Measurements from ENCODE around the gene MTHFS. TPM values are rescaled to one million over a fixed set of nuclear protein-coding genes. Genes with fewer than 3 reads are reported as not detected.

Gene MTHFS
- total and polyA plus RNA-seq, 2 donors (not counting 1 experiment from before 2014, with no cell fraction given), result 9.5 to 21.6 TPM

GRCh38 chr15:79896131-79896633 is 632 bp downstream of the MTHFS start:
- peak overlapping the region; percentile 89 for H3K4me2 ChIP-seq (ENCODE audit: extremely low read depth, insufficient read depth, low read length)
- DNase-seq (ENCODE audit: low read depth in 2 of 2), result no peak
- peak overlapping the region; percentile 85 for H3K27ac ChIP-seq (ENCODE audit: insufficient read depth, low read length)

GRCh38 chr15:79887054-79887930 is 9.5 kb downstream of the MTHFS start:
- Histone ChIP-seq H3K36me3 (ENCODE audit: control insufficient read depth, insufficient read depth, low read length) (no peaks in the 10 kb centered on the region), H3K27me3 (ENCODE audit: control insufficient read depth, insufficient read depth, low read length) (no peaks in the 10 kb centered on the region), H3K79me2 (ENCODE audit: control insufficient read depth, insufficient read depth, low read length) (no peaks in the 10 kb centered on the region), H4K20me1 (ENCODE audit: control insufficient read depth, extremely low read depth, insufficient read depth, low read length) (no peaks in the 10 kb centered on the region), H3K27ac (ENCODE audit: insufficient read depth, low read length) (no peak overlapping the region), H3K4me3 (replicated peaks in 1 of 4; ENCODE audit: control extremely low read depth in 1 of 4, insufficient read depth in 1 of 4, low read depth in 3 of 4, low read length in 4 of 4) (no peak overlapping the region), H3K4me2 (ENCODE audit: extremely low read depth, insufficient read depth, low read length) (no peak overlapping the region), H3K9me3 (ENCODE audit: control insufficient read depth, insufficient read depth, low read depth, low read length) (no peaks in the 10 kb centered on the region), H2AFZ (ENCODE audit: low read length) (no peak overlapping the region), H3K4me1 (ENCODE audit: control insufficient read depth, extremely low read depth, insufficient read depth, low read length) (no peaks in the 10 kb centered on the region), H3K9ac (ENCODE audit: insufficient read depth, low read length) (no peak overlapping the region)
- peak in 1 of 2 donors; percentile 34 for DNase-seq (ENCODE audit: low read depth in 2 of 2)
- TF ChIP-seq, protein P1, sequence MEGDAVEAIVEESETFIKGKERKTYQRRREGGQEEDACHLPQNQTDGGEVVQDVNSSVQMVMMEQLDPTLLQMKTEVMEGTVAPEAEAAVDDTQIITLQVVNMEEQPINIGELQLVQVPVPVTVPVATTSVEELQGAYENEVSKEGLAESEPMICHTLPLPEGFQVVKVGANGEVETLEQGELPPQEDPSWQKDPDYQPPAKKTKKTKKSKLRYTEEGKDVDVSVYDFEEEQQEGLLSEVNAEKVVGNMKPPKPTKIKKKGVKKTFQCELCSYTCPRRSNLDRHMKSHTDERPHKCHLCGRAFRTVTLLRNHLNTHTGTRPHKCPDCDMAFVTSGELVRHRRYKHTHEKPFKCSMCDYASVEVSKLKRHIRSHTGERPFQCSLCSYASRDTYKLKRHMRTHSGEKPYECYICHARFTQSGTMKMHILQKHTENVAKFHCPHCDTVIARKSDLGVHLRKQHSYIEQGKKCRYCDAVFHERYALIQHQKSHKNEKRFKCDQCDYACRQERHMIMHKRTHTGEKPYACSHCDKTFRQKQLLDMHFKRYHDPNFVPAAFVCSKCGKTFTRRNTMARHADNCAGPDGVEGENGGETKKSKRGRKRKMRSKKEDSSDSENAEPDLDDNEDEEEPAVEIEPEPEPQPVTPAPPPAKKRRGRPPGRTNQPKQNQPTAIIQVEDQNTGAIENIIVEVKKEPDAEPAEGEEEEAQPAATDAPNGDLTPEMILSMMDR (conservative IDR thresholded peaks at IDR 0.05 in 1 of 2, IDR thresholded peaks at IDR 0.05 in 1 of 2; ENCODE audit: low read depth in 1 of 2, low read length in 2 of 2), result no peak
- TF ChIP-seq EZH2 (IDR thresholded peaks at IDR 0.05; ENCODE audit: low read length, missing control alignments), result no peak

More at GRCh38 chr15:79896131-79896633, 632 bp downstream of the MTHFS start:
- TF ChIP-seq, protein P1 (conservative IDR thresholded peaks at IDR 0.05 in 1 of 2, IDR thresholded peaks at IDR 0.05 in 1 of 2; ENCODE audit: low read depth in 1 of 2, low read length in 2 of 2), result no peak
- TF ChIP-seq EZH2 (IDR thresholded peaks at IDR 0.05; ENCODE audit: low read length, missing control alignments), result no peak
- peak overlapping the region; percentile 95 for H2AFZ ChIP-seq (ENCODE audit: low read length)
- no peaks in the 10 kb centered on the region for H3K27me3 ChIP-seq (ENCODE audit: control insufficient read depth, insufficient read depth, low read length)
- H3K4me3 ChIP-seq (replicated peaks in 1 of 4; ENCODE audit: control extremely low read depth in 1 of 4, insufficient read depth in 1 of 4, low read depth in 3 of 4, low read length in 4 of 4), result peak overlapping the region; percentile 62 to 72 (median 68)
- no peaks in the 10 kb centered on the region for H3K9me3 ChIP-seq (ENCODE audit: control insufficient read depth, insufficient read depth, low read depth, low read length)
- H4K20me1 ChIP-seq (ENCODE audit: control insufficient read depth, extremely low read depth, insufficient read depth, low read length), result no peaks in the 10 kb centered on the region
- H3K79me2 ChIP-seq (ENCODE audit: control insufficient read depth, insufficient read depth, low read length), result no peaks in the 10 kb centered on the region
- H3K4me1 ChIP-seq (ENCODE audit: control insufficient read depth, extremely low read depth, insufficient read depth, low read length), result peaks cover 10% of the 10 kb centered on the region
- no peaks in the 10 kb centered on the region for H3K36me3 ChIP-seq (ENCODE audit: control insufficient read depth, insufficient read depth, low read length)
- peak overlapping the region; percentile 87 for H3K9ac ChIP-seq (ENCODE audit: insufficient read depth, low read length)

DNA sequence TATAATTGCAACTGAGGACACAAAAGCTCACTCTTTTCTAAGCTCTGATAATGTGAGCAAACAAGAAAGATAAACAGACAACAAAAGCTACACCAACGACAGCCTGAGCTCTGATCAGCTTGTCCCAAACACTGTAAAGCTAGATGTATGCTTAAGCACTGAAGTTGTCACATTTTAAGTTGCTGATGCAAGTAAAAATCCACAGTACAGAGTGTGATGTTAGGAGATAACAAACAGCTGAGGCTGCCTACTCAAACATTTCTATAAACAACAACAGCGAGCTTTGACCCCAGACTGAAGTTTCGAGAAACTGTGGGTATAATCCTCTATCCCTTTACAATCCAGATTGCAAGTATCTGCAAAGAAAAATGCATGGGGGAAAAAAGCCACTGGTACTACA is 10.7 kb downstream of the MTHFS start:
- Histone ChIP-seq H3K79me2 (ENCODE audit: control insufficient read depth, insufficient read depth, low read length) (no peaks in the 10 kb centered on the region), H3K27ac (ENCODE audit: insufficient read depth, low read length) (no peak overlapping the region), H3K9ac (ENCODE audit: insufficient read depth, low read length) (no peak overlapping the region), H3K9me3 (ENCODE audit: control insufficient read depth, insufficient read depth, low read depth, low read length) (no peaks in the 10 kb centered on the region), H3K36me3 (ENCODE audit: control insufficient read depth, insufficient read depth, low read length) (no peaks in the 10 kb centered on the region), H3K27me3 (ENCODE audit: control insufficient read depth, insufficient read depth, low read length) (no peaks in the 10 kb centered on the region), H3K4me2 (ENCODE audit: extremely low read depth, insufficient read depth, low read length) (no peak overlapping the region), H2AFZ (ENCODE audit: low read length) (no peak overlapping the region), H4K20me1 (ENCODE audit: control insufficient read depth, extremely low read depth, insufficient read depth, low read length) (no peaks in the 10 kb centered on the region), H3K4me1 (ENCODE audit: control insufficient read depth, extremely low read depth, insufficient read depth, low read length) (no peaks in the 10 kb centered on the region), H3K4me3 (replicated peaks in 1 of 4; ENCODE audit: control extremely low read depth in 1 of 4, insufficient read depth in 1 of 4, low read depth in 3 of 4, low read length in 4 of 4) (no peak overlapping the region)
- TF ChIP-seq, protein P1 (conservative IDR thresholded peaks at IDR 0.05 in 1 of 2, IDR thresholded peaks at IDR 0.05 in 1 of 2; ENCODE audit: low read depth in 1 of 2, low read length in 2 of 2), result no peak
- TF ChIP-seq EZH2 (IDR thresholded peaks at IDR 0.05; ENCODE audit: low read length, missing control alignments), result no peak
- no peak for DNase-seq (ENCODE audit: low read depth in 2 of 2)
